RWPE1 (cell line): ENCODE measurements around the gene DOP1B.

Source experiments
- CTCF ChIA-PET: fragments of 350-600 bp; sonication (Branson Sonifier 250); formaldehyde crosslinking; extraction: SDS; loops from one replicate; lab custom pipeline; 2021; lab: Yijun Ruan, JAX
- POLR2A ChIA-PET: fragments of 400-600 bp; formaldehyde crosslinking; extraction: SDS; loops from one replicate; lab custom pipeline; 2020; ENCODE audit warnings: antibody characterized with exemption; ENCODE audit not compliant: low non-redundant PET; lab: Yijun Ruan, JAX
- DNase-seq: peaks from one replicate; pipeline ENCODE4 v3.0.0; 2012; ENCODE audit warnings: low spot score
- H3K27ac ChIP-seq: fragments of 450-650 bp; 2 replicates; pipeline ENCODE4 v1.5.1; 2017
- CTCF ChIP-seq: fragments of 450-650 bp; conservative IDR thresholded peaks from 2 replicates; pipeline ENCODE4 v1.5.1; 2017; ENCODE audit warnings: low read depth, mild to moderate bottlenecking

DOP1B gene

GRCh38 chr21:36117286-36117741, 39.3 kb upstream of the DOP1B start:
- CTCF ChIA-PET = interaction anchor here (0.6 kb wide), 1 partner anchor 282 kb away, joined by 3 read pairs; no protein-coding TSS in a partner anchor
- POLR2A ChIA-PET = no interaction called here
- no peak for TF ChIP-seq CTCF
- H3K27ac ChIP-seq = no peak overlapping the region
- no peak for DNase-seq

GRCh38 chr21:36120304-36120888, 36.2 kb upstream of the DOP1B start:
- ChIA-PET POLR2A (no interaction called here), CTCF (interaction anchor here (0.6 kb wide), 1 partner anchor 60 kb away, joined by 3 read pairs; no protein-coding TSS in a partner anchor)
- no peak overlapping the region for H3K27ac ChIP-seq
- no peak for TF ChIP-seq CTCF
- no peak for DNase-seq

- no peak for DNase-seq
- POLR2A ChIA-PET = no interaction called here
- peak; percentile 23; the same call in 1 of the 2 replicates for TF ChIP-seq CTCF
- CTCF ChIA-PET = interaction anchor here (0.6 to 1.7 kb wide), 6 partner anchors 10 to 645 kb away, joined by 3 to 7 read pairs (median 4); partner anchors contain the start of gene CBR1
- no peak overlapping the region for H3K27ac ChIP-seq
These were observed 33.6 kb upstream of the DOP1B start for GRCh38 chr21:36122977-36123376.

GRCh38 chr21:36124395-36124794, 32.2 kb upstream of the DOP1B start:
- CTCF ChIA-PET = interaction anchor here (0.6 kb wide), 1 partner anchor 39 kb away, joined by 4 read pairs; no protein-coding TSS in a partner anchor
- no peak overlapping the region for H3K27ac ChIP-seq
- TF ChIP-seq CTCF = no peak
- POLR2A ChIA-PET = no interaction called here
- no peak for DNase-seq

- peak; percentile 94 for TF ChIP-seq CTCF
- ChIA-PET POLR2A (no interaction called here), CTCF (interaction anchor here (0.5 to 1.5 kb wide), 8 partner anchors 14 to 1826 kb away, joined by 3 to 4 read pairs (median 3); no protein-coding TSS in a partner anchor)
- no peak for DNase-seq
- peak overlapping the region; percentile 74 for H3K27ac ChIP-seq
These were observed 31.0 kb upstream of the DOP1B start for GRCh38 chr21:36125512-36126207.

GRCh38 chr21:36126208-36126565, 30.4 kb upstream of the DOP1B start:
- ChIA-PET CTCF (interaction anchor here (0.5 to 1.5 kb wide), 4 partner anchors 84 to 1827 kb away, joined by 3 to 4 read pairs (median 4); no protein-coding TSS in a partner anchor), POLR2A (no interaction called here)
- peak overlapping the region; percentile 74 for H3K27ac ChIP-seq
- TF ChIP-seq CTCF = no peak
- no peak for DNase-seq
